Nephron progenitor cell (in vitro differentiated cells): ENCODE measurements around the gene TEAD1.

Source experiments
- DNase-seq: peaks from one replicate; pipeline ENCODE4 v3.0.0; 2021
- H3K27ac Mint-ChIP-seq: 2 replicates; pipeline ENCODE4 v1.8.0; 2021; ENCODE audit warnings: mild to moderate bottlenecking, moderate library complexity, mixed read lengths
- H3K27me3 Mint-ChIP-seq: 2 replicates; pipeline ENCODE4 v1.8.0; 2021; ENCODE audit warnings: mild to moderate bottlenecking, low read depth, mixed read lengths; ENCODE audit not compliant: poor library complexity
- H3K36me3 Mint-ChIP-seq: 2 replicates; pipeline ENCODE4 v1.8.0; 2021; ENCODE audit warnings: low read depth, mixed read lengths
- H3K4me1 Mint-ChIP-seq: 2 replicates; pipeline ENCODE4 v1.8.0; 2021; ENCODE audit warnings: mixed read lengths
- H3K4me3 Mint-ChIP-seq: 2 replicates; pipeline ENCODE4 v1.8.0; 2021; ENCODE audit warnings: mild to moderate bottlenecking, moderate library complexity, mixed read lengths
- H3K9me3 Mint-ChIP-seq: 2 replicates; pipeline ENCODE4 v1.8.0; 2021; ENCODE audit warnings: mild to moderate bottlenecking, moderate library complexity, mixed read lengths
- TF ChIP-seq, protein P1 (sequence below): fragments of 200-600 bp; sonication (generic); IDR thresholded peaks from 2 replicates; pipeline ENCODE4 v1.5.0; 2021; ENCODE audit warnings: antibody characterized with exemption

TEAD1 gene

GRCh38 chr11:12832480-12833224, 158.4 kb downstream of the TEAD1 start:
- no peak overlapping the region for H3K27ac Mint-ChIP-seq

DNA sequence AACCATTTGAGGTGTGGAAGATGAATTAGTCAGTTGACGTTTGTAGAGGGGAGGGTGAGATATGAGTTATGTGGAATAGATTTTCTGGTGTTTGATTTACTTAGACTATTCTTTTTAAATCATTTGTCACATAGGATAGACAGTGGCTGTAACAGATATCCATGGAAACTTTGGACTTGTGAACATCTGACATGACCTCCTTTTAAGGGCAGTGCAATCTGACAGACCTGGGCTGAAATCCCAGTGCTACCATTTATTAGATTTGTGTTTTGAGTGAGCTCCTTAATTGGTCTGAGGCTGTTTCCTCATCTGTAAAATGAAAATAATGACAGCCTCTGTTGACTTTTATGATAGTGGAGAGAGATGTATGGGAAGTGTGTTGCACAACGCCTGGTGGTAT, 159.9 kb downstream of the TEAD1 start:
- TF ChIP-seq, protein P1, sequence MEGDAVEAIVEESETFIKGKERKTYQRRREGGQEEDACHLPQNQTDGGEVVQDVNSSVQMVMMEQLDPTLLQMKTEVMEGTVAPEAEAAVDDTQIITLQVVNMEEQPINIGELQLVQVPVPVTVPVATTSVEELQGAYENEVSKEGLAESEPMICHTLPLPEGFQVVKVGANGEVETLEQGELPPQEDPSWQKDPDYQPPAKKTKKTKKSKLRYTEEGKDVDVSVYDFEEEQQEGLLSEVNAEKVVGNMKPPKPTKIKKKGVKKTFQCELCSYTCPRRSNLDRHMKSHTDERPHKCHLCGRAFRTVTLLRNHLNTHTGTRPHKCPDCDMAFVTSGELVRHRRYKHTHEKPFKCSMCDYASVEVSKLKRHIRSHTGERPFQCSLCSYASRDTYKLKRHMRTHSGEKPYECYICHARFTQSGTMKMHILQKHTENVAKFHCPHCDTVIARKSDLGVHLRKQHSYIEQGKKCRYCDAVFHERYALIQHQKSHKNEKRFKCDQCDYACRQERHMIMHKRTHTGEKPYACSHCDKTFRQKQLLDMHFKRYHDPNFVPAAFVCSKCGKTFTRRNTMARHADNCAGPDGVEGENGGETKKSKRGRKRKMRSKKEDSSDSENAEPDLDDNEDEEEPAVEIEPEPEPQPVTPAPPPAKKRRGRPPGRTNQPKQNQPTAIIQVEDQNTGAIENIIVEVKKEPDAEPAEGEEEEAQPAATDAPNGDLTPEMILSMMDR = no peak
- Mint-ChIP-seq H3K27me3 (peaks cover 14% of the 10 kb centered on the region), H3K4me3 (no peak overlapping the region), H3K36me3 (peaks cover 38% of the 10 kb centered on the region), H3K4me1 (peaks cover 47% of the 10 kb centered on the region), H3K9me3 (peaks cover 23% of the 10 kb centered on the region), H3K27ac (no peak overlapping the region)
- no peak for DNase-seq

More at GRCh38 chr11:12832480-12833224, 158.4 kb downstream of the TEAD1 start:
- Mint-ChIP-seq H3K9me3 (peaks cover 23% of the 10 kb centered on the region), H3K4me3 (no peak overlapping the region), H3K27me3 (peaks cover 10% of the 10 kb centered on the region), H3K36me3 (peaks cover 38% of the 10 kb centered on the region), H3K4me1 (peaks cover 62% of the 10 kb centered on the region)
- TF ChIP-seq, protein P1 = no peak
- no peak for DNase-seq

DNA sequence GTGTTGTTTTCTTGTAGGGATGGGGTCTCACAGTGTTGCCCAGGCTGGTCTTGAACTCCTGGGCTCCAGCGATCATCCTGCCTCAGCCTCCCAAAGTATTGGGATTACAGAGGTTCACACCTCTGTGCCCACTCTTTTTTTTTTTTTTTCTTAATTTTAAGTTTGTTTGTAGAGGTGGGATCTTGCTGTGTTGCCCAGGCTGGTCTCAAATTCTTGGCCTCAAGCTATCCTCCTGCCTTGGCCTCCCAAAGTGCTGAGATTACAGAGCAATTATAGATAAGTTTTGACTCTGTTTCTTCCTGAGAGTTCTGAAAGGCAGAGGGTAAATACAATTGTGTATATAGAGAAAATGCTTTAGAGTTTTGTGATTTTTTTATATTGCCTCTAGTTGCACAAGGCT, 160.4 kb downstream of the TEAD1 start:
- Mint-ChIP-seq H3K4me1 (peaks cover 45% of the 10 kb centered on the region), H3K4me3 (no peak overlapping the region), H3K36me3 (peaks cover 42% of the 10 kb centered on the region)

DNA sequence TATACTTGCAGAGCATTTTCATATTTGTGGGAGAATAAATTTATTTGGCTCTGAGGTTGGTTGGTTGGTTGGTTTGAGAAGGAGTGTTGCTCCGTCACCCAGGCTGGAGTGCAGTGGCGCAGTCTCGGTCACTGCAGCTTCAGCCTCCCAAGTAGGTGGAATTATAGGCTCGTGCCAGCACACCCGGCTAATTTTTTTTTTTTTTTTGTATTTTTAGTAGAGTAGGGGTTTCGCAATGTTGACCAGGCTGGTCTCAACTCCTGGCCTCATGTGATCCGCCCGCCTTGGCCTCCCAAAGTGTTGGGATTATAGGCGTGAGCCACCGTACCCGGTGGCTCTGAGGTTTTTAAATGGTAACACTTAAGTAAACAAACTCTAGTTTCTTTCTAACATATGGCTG, 161.1 kb downstream of the TEAD1 start:
- no peak overlapping the region for H3K4me3 Mint-ChIP-seq
- H3K4me1 Mint-ChIP-seq = peaks cover 45% of the 10 kb centered on the region
- TF ChIP-seq, protein P1 = no peak
- H3K36me3 Mint-ChIP-seq = peaks cover 43% of the 10 kb centered on the region
- no peak for DNase-seq
- H3K27me3 Mint-ChIP-seq = peaks cover 14% of the 10 kb centered on the region
- H3K9me3 Mint-ChIP-seq = peaks cover 27% of the 10 kb centered on the region
- no peak overlapping the region for H3K27ac Mint-ChIP-seq

More for the DNA sequence above, 160.4 kb downstream of the TEAD1 start:
- Mint-ChIP-seq H3K9me3 (peaks cover 27% of the 10 kb centered on the region), H3K27ac (no peak overlapping the region), H3K27me3 (peaks cover 14% of the 10 kb centered on the region)
- TF ChIP-seq, protein P1 = no peak
- DNase-seq = no peak

- no peak for DNase-seq
- Mint-ChIP-seq H3K4me3 (no peak overlapping the region), H3K9me3 (peaks cover 27% of the 10 kb centered on the region), H3K27me3 (peaks cover 6% of the 10 kb centered on the region), H3K27ac (no peak overlapping the region), H3K36me3 (peaks cover 36% of the 10 kb centered on the region), H3K4me1 (peaks cover 50% of the 10 kb centered on the region)
- TF ChIP-seq, protein P1 = no peak
These were observed 164.4 kb downstream of the TEAD1 start for GRCh38 chr11:12838463-12839123.
